ENCODE results near the gene LRRC4B. TPM values are rescaled to one million over a fixed set of nuclear protein-coding genes. Genes with fewer than 3 reads are reported as not detected.

LRRC4B gene
- polyA plus RNA-seq, 4 donors: 1.1 to 5.4 (median 3.2) TPM; not detected in 1

DNA sequence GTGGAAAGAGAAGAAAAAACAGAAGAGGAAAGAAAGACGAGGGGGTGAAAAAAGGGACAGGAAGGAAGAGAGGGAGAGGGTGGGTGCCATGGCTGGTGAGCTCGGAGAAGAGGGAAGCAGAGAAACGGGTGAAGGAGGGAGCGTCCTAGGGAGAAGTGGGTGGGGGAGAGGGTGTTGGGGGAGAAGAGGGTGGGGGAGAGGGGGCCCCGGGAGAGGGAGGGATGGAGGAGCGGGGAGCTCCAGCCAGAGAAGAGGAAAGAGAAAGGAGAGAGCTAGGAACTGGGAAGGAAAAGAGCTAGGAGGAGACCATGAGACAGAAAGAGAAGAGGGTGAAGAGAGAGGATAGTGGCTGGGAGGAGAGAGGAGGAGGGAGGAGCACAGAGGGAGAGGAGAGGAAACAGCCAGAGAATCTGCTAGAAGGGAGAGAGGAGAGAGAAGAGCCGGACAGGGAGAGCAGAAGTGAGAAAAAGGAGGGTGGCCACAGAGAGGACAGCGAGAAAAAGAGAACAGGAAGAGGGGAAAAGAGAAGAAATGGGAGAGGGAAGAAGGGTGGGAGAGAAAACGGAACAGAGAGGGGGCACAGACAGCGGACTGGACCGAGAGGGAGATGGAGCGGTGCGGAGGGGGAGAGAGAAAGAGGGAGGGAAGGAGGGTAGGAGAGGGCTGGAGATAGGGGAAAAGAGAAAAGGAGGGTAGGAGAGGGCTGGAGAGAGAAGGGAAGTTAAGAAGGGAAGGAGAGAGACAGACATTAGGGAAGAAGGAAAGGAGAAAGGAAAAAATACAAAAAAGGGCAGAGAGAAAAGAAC lies 79.6 kb downstream of the LRRC4B start:
- peaks cover 0 to 15% of the 10 kb centered on the region in 2 donors for H3K9me3 ChIP-seq (ENCODE audit: control insufficient read depth in 2 of 2, insufficient read depth in 1 of 2, low read depth in 1 of 2, low read length in 1 of 2)
- H3K4me1 ChIP-seq (ENCODE audit: control insufficient read depth in 3 of 3, insufficient read depth in 2 of 3, low read depth in 1 of 3, low read length in 2 of 3): peaks cover 0 to 4% (median 0%) of the 10 kb centered on the region in 3 donors
- peaks cover 0 to 5% (median 2%) of the 10 kb centered on the region in 3 donors for H3K27me3 ChIP-seq (ENCODE audit: control insufficient read depth in 3 of 3, insufficient read depth in 3 of 3, low read length in 3 of 3)
- no peak overlapping the region for H3K27ac ChIP-seq (ENCODE audit: low read depth in 1 of 3, low read length in 2 of 3)
- DNase-seq (no peak), FAIRE-seq (no peak)
- H3K36me3 ChIP-seq (ENCODE audit: control insufficient read depth in 3 of 3, insufficient read depth in 2 of 3, low read depth in 1 of 3, low read length in 3 of 3): peaks cover 0 to 8% (median 0%) of the 10 kb centered on the region in 3 donors
- no peak overlapping the region for H3K4me3 ChIP-seq (ENCODE audit: low read depth in 1 of 3, low read length in 3 of 3)
- WGBS, 3 donors: 30 to 53% (median 50%) methylated on average over 13 of the region's 13 CpGs

- Histone ChIP-seq H3K4me3 (ENCODE audit: low read depth in 1 of 3, low read length in 3 of 3) (no peak overlapping the region), H3K27me3 (ENCODE audit: control insufficient read depth in 3 of 3, insufficient read depth in 3 of 3, low read length in 3 of 3) (peaks cover 0 to 5% (median 2%) of the 10 kb centered on the region in 3 donors), H3K27ac (ENCODE audit: low read depth in 1 of 3, low read length in 2 of 3) (no peak overlapping the region), H3K36me3 (ENCODE audit: control insufficient read depth in 3 of 3, insufficient read depth in 2 of 3, low read depth in 1 of 3, low read length in 3 of 3) (peaks cover 0 to 22% (median 0%) of the 10 kb centered on the region in 3 donors), H3K4me1 (ENCODE audit: control insufficient read depth in 3 of 3, insufficient read depth in 2 of 3, low read depth in 1 of 3, low read length in 2 of 3) (peaks cover 0 to under 1% (median 0%) of the 10 kb centered on the region in 3 donors), H3K9me3 (ENCODE audit: control insufficient read depth in 2 of 2, insufficient read depth in 1 of 2, low read depth in 1 of 2, low read length in 1 of 2) (peaks cover 0 to 15% of the 10 kb centered on the region in 2 donors)
- DNase-seq: no peak
- FAIRE-seq: no peak
- WGBS, 3 donors: 74 to 85% (median 83%) methylated on average over 18 of the region's 18 CpGs
Observed at GRCh38 chr19:50486823-50487515, 81.3 kb downstream of the LRRC4B start.

GRCh38 chr19:50485284-50485955 lies 82.8 kb downstream of the LRRC4B start:
- H3K4me3 ChIP-seq (ENCODE audit: low read depth in 1 of 3, low read length in 3 of 3): no peak overlapping the region
- peaks cover 0 to 12% of the 10 kb centered on the region in 2 donors for H3K9me3 ChIP-seq (ENCODE audit: control insufficient read depth in 2 of 2, insufficient read depth in 1 of 2, low read depth in 1 of 2, low read length in 1 of 2)
- DNase-seq (no peak), FAIRE-seq (no peak)
- H3K36me3 ChIP-seq (ENCODE audit: control insufficient read depth in 3 of 3, insufficient read depth in 2 of 3, low read depth in 1 of 3, low read length in 3 of 3): peaks cover 0 to 38% (median 0%) of the 10 kb centered on the region in 3 donors
- H3K27me3 ChIP-seq (ENCODE audit: control insufficient read depth in 3 of 3, insufficient read depth in 3 of 3, low read length in 3 of 3): peaks cover 0 to 5% (median under 1%) of the 10 kb centered on the region in 3 donors
- 89 to 90% (median 89%) methylated on average over 10 of the region's 10 CpGs for WGBS, 3 donors
- no peak overlapping the region for H3K27ac ChIP-seq (ENCODE audit: low read depth in 1 of 3, low read length in 2 of 3)
- H3K4me1 ChIP-seq (ENCODE audit: control insufficient read depth in 3 of 3, insufficient read depth in 2 of 3, low read depth in 1 of 3, low read length in 2 of 3): no peaks in the 10 kb centered on the region

GRCh38 chr19:50482916-50483315 lies 85.3 kb downstream of the LRRC4B start:
- DNase-seq (no peak), FAIRE-seq (no peak)
- no peaks in the 10 kb centered on the region for H3K4me1 ChIP-seq (ENCODE audit: control insufficient read depth in 3 of 3, insufficient read depth in 2 of 3, low read depth in 1 of 3, low read length in 2 of 3)
- peaks cover 0 to 23% of the 10 kb centered on the region in 2 donors for H3K9me3 ChIP-seq (ENCODE audit: control insufficient read depth in 2 of 2, insufficient read depth in 1 of 2, low read depth in 1 of 2, low read length in 1 of 2)
- H3K27ac ChIP-seq (ENCODE audit: low read depth in 1 of 3, low read length in 2 of 3): no peak overlapping the region
- H3K36me3 ChIP-seq (ENCODE audit: control insufficient read depth in 3 of 3, insufficient read depth in 2 of 3, low read depth in 1 of 3, low read length in 3 of 3): peaks cover 0 to 63% (median 4%) of the 10 kb centered on the region in 3 donors
- peaks cover 0 to 5% (median 0%) of the 10 kb centered on the region in 3 donors for H3K27me3 ChIP-seq (ENCODE audit: control insufficient read depth in 3 of 3, insufficient read depth in 3 of 3, low read length in 3 of 3)
- WGBS, 3 donors: 91 to 92% (median 92%) methylated on average over 10 of the region's 10 CpGs
- H3K4me3 ChIP-seq (ENCODE audit: low read depth in 1 of 3, low read length in 3 of 3): no peak overlapping the region

DNA sequence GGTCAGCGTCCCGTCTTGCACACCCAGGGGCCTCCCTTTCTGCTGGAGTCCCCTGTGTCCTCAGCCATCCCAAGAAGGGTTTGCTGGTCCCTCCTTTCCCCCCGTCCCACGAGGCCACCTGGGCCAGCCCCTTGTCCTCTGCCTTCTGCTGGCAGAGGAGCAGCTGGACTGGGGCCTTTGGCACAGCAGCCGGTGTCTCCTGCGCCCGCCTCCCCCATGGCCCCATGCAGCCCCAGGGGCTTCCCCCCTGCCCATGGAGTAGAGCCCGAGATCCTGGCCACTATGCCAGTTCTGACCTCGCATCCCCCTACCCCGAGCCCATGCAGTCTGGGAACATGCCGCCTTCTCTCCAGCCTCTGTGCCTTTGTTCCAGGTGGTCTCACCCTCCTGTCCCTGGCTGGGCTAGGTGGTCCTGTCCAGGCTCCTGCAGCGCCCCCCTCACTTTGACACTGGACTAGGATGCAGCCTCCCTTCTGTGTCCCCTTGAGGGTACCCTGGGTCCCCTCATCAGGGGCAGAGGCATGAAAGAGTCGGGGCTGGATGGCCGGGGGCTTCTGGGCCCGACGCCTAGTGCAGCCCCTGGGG lies 85.9 kb downstream of the LRRC4B start:
- Histone ChIP-seq H3K9me3 (ENCODE audit: control insufficient read depth in 2 of 2, insufficient read depth in 1 of 2, low read depth in 1 of 2, low read length in 1 of 2) (peaks cover 0 to 27% of the 10 kb centered on the region in 2 donors), H3K36me3 (ENCODE audit: control insufficient read depth in 3 of 3, insufficient read depth in 2 of 3, low read depth in 1 of 3, low read length in 3 of 3) (peaks cover 0 to 66% (median 4%) of the 10 kb centered on the region in 3 donors), H3K4me3 (ENCODE audit: low read depth in 1 of 3, low read length in 3 of 3) (no peak overlapping the region), H3K27ac (ENCODE audit: low read depth in 1 of 3, low read length in 2 of 3) (no peak overlapping the region), H3K4me1 (ENCODE audit: control insufficient read depth in 3 of 3, insufficient read depth in 2 of 3, low read depth in 1 of 3, low read length in 2 of 3) (peaks cover 4 to 5% (median 4%) of the 10 kb centered on the region in 3 donors), H3K27me3 (ENCODE audit: control insufficient read depth in 3 of 3, insufficient read depth in 3 of 3, low read length in 3 of 3) (peaks cover 0 to under 1% (median 0%) of the 10 kb centered on the region in 3 donors)
- no peak for DNase-seq
- 87 to 90% (median 90%) methylated on average over 14 to 16 of the region's 16 CpGs for WGBS, 3 donors
- FAIRE-seq: no peak

GRCh38 chr19:50481351-50482149 lies 86.7 kb downstream of the LRRC4B start:
- Histone ChIP-seq H3K27ac (ENCODE audit: low read depth in 1 of 3, low read length in 2 of 3) (no peak overlapping the region), H3K9me3 (ENCODE audit: control insufficient read depth in 2 of 2, insufficient read depth in 1 of 2, low read depth in 1 of 2, low read length in 1 of 2) (peaks cover 0 to 20% of the 10 kb centered on the region in 2 donors), H3K4me3 (ENCODE audit: low read depth in 1 of 3, low read length in 3 of 3) (no peak overlapping the region), H3K4me1 (ENCODE audit: control insufficient read depth in 3 of 3, insufficient read depth in 2 of 3, low read depth in 1 of 3, low read length in 2 of 3) (peaks cover 5 to 7% (median 6%) of the 10 kb centered on the region in 3 donors), H3K36me3 (ENCODE audit: control insufficient read depth in 3 of 3, insufficient read depth in 2 of 3, low read depth in 1 of 3, low read length in 3 of 3) (peaks cover 0 to 66% (median 4%) of the 10 kb centered on the region in 3 donors), H3K27me3 (ENCODE audit: control insufficient read depth in 3 of 3, insufficient read depth in 3 of 3, low read length in 3 of 3) (no peaks in the 10 kb centered on the region)
- FAIRE-seq (no peak), DNase-seq (no peak)
- WGBS, 3 donors: 91 to 98% (median 94%) methylated on average over 18 to 27 of the region's 27 CpGs

DNA sequence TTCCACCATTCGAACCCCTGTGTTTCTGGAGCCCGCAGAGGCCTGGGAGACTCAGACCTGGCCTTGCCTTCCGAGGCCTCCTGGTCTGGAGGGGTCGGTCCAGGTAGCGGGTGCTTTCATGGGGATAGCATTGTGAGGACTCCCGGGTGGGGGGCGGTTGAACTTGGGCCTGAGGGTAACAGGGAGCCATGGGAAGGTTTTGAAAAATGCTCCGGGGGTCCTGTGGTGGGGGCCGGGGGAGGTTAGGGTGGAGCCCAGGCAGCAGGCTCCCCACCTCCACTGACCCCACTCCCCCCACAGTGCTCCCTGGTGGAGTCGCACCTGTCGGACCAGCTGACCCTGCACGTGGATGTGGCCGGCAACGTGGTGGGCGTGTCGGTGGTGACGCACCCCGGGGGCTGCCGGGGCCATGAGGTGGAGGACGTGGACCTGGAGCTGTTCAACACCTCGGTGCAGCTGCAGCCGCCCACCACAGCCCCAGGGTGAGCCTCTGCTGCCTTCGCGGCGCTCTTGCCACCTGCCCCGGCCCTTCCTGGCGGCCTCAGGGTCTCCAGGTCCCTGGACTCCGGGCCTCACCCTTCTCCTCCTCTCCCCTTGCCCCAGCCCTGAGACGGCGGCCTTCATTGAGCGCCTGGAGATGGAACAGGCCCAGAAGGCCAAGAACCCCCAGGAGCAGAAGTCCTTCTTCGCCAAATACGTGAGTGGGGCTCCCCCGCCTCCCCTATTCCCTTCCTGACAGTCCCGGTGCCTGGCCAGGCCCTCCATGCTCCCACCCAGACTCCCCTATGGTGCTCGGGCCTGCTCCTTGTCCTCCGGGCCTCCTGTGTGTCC lies 87.7 kb downstream of the LRRC4B start:
- no peaks in the 10 kb centered on the region for H3K27me3 ChIP-seq (ENCODE audit: control insufficient read depth in 3 of 3, insufficient read depth in 3 of 3, low read length in 3 of 3)
- DNase-seq (no peak), FAIRE-seq (no peak)
- 87 to 96% (median 90%) methylated on average over 33 to 37 of the region's 37 CpGs for WGBS, 3 donors
- peaks cover 5 to 7% (median 6%) of the 10 kb centered on the region in 3 donors for H3K4me1 ChIP-seq (ENCODE audit: control insufficient read depth in 3 of 3, insufficient read depth in 2 of 3, low read depth in 1 of 3, low read length in 2 of 3)
- peaks cover 0 to 63% (median 4%) of the 10 kb centered on the region in 3 donors for H3K36me3 ChIP-seq (ENCODE audit: control insufficient read depth in 3 of 3, insufficient read depth in 2 of 3, low read depth in 1 of 3, low read length in 3 of 3)
- H3K9me3 ChIP-seq (ENCODE audit: control insufficient read depth in 2 of 2, insufficient read depth in 1 of 2, low read depth in 1 of 2, low read length in 1 of 2): peaks cover 0 to 20% of the 10 kb centered on the region in 2 donors
- H3K27ac ChIP-seq (ENCODE audit: low read depth in 1 of 3, low read length in 2 of 3): no peak overlapping the region
- H3K4me3 ChIP-seq (ENCODE audit: low read depth in 1 of 3, low read length in 3 of 3): no peak overlapping the region

Data from small intestine (tissue), 7 donors.